Measurements from ENCODE around the gene TUBG2. TPM values are rescaled to one million over a fixed set of nuclear protein-coding genes. Genes with fewer than 3 reads are reported as not detected.

Gene TUBG2
- total RNA-seq, 4 donors from 2014 or later = 20.4 to 38.7 (median 24.4) TPM

- no peak for DNase-seq
- TF ChIP-seq CTCF (IDR thresholded peaks at IDR 0.05) = no peak
- no peak for TF ChIP-seq POLR2A (IDR thresholded peaks at IDR 0.05)
- peaks cover 32 to 42% of the 10 kb centered on the region in 2 donors for H3K36me3 ChIP-seq
- no peaks in the 10 kb centered on the region for H3K27me3 ChIP-seq
- intact Hi-C loops (cut with DNase I) = no loop called here
- H3K4me1 ChIP-seq = peaks cover 0 to 4% of the 10 kb centered on the region in 2 donors
- no peaks in the 10 kb centered on the region for H3K9me3 ChIP-seq
- no peak overlapping the region for H3K4me3 ChIP-seq (replicated peaks in 1 of 3)
- H3K27ac ChIP-seq = no peak overlapping the region
- 90 to 92% methylated on average over 4 of the region's 4 CpGs for WGBS, 2 donors
These were observed 40.3 kb downstream of the TUBG2 start for GRCh38 chr17:42699415-42699740.

GRCh38 chr17:42700586-42701289 lies 41.7 kb downstream of the TUBG2 start:
- Histone ChIP-seq H3K4me3 (replicated peaks in 1 of 3) (no peak overlapping the region), H3K9me3 (no peaks in the 10 kb centered on the region), H3K4me1 (peaks cover 0 to 4% of the 10 kb centered on the region in 2 donors), H3K27ac (no peak overlapping the region), H3K36me3 (peaks cover 46 to 55% of the 10 kb centered on the region in 2 donors), H3K27me3 (no peaks in the 10 kb centered on the region)
- TF ChIP-seq CTCF (IDR thresholded peaks at IDR 0.05) (no peak), POLR2A (IDR thresholded peaks at IDR 0.05) (no peak)
- intact Hi-C loops (cut with DNase I) = no loop called here
- 85 to 87% methylated on average over 10 of the region's 10 CpGs for WGBS, 2 donors
- DNase-seq = no peak

- Histone ChIP-seq H3K4me3 (replicated peaks in 1 of 3) (no peak overlapping the region), H3K27me3 (no peaks in the 10 kb centered on the region), H3K36me3 (peaks cover 61 to 72% of the 10 kb centered on the region in 2 donors), H3K9me3 (no peaks in the 10 kb centered on the region), H3K27ac (no peak overlapping the region), H3K4me1 (peaks cover 0 to 4% of the 10 kb centered on the region in 2 donors)
- WGBS, 2 donors = 80 to 88% methylated on average over 11 of the region's 11 CpGs
- TF ChIP-seq POLR2A (IDR thresholded peaks at IDR 0.05) (no peak), CTCF (IDR thresholded peaks at IDR 0.05) (no peak)
- no peak for DNase-seq
- intact Hi-C loops (cut with DNase I) = no loop called here
These were observed 43.4 kb downstream of the TUBG2 start for GRCh38 chr17:42702446-42702845.

- no peaks in the 10 kb centered on the region for H3K27me3 ChIP-seq
- no peaks in the 10 kb centered on the region for H3K9me3 ChIP-seq
- no peak overlapping the region for H3K27ac ChIP-seq
- peaks cover 81 to 90% of the 10 kb centered on the region in 2 donors for H3K36me3 ChIP-seq
- 90 to 91% methylated on average over 5 of the region's 5 CpGs for WGBS, 2 donors
- TF ChIP-seq POLR2A (IDR thresholded peaks at IDR 0.05) (no peak), CTCF (IDR thresholded peaks at IDR 0.05) (no peak)
- peaks cover 0 to under 1% of the 10 kb centered on the region in 2 donors for H3K4me1 ChIP-seq
- intact Hi-C loops (cut with DNase I) = no loop called here
- DNase-seq = no peak
- H3K4me3 ChIP-seq (replicated peaks in 1 of 3) = no peak overlapping the region
These were observed 45.4 kb downstream of the TUBG2 start for GRCh38 chr17:42704490-42704836.

GRCh38 chr17:42704837-42705494 lies 45.9 kb downstream of the TUBG2 start:
- no peak overlapping the region for H3K4me3 ChIP-seq (replicated peaks in 1 of 3)
- TF ChIP-seq CTCF (IDR thresholded peaks at IDR 0.05) = no peak
- TF ChIP-seq POLR2A (IDR thresholded peaks at IDR 0.05) = no peak
- H3K36me3 ChIP-seq = peaks cover 86 to 96% of the 10 kb centered on the region in 2 donors
- intact Hi-C loops (cut with DNase I) = no loop called here
- no peak overlapping the region for H3K27ac ChIP-seq
- no peaks in the 10 kb centered on the region for H3K4me1 ChIP-seq
- no peak for DNase-seq
- no peaks in the 10 kb centered on the region for H3K9me3 ChIP-seq
- 89 to 91% methylated on average over 8 of the region's 8 CpGs for WGBS, 2 donors
- H3K27me3 ChIP-seq = no peaks in the 10 kb centered on the region

All from thyroid gland (tissue), 4 donors.